NCI-H524 (cell line): Measurements from ENCODE around the gene SOWAHC.
A peak's percentile ranks its signal among the peaks of the same experiment; 100 is the strongest.
"Not testable (repeated sequence)": the region's sequence is repeated elsewhere in the genome, so short reads cannot be mapped to it uniquely, and the experiment has no call there.

Experiments
- DNase-seq, 2 experiments: peaks; one replicate each; lab custom pipeline; 2025; lab: John Stamatoyannopoulos, UW

Gene SOWAHC

GRCh38 chr2:109613922-109614714, at the start of gene SOWAHC, which contains the start of gene SEPTIN10:
TSS of gene SOWAHC (plus strand) at chr2:109614364. CDS start at chr2:109614490, 126 bp downstream.
TSS of gene SEPTIN10 (minus strand) at chr2:109613966. CDS start at chr2:109613827, 139 bp downstream.
- DNase-seq = peak; percentile 94 to 96

GRCh38 chr2:109575373-109575772, 38.8 kb upstream of the SOWAHC start:
- no peak for DNase-seq

GRCh38 chr2:109577630-109578029, 36.5 kb upstream of the SOWAHC start:
- DNase-seq = not testable (repeated sequence)

- DNase-seq = no peak
Observed at GRCh38 chr2:109582928-109583895, 31.0 kb upstream of the SOWAHC start.

GRCh38 chr2:109586687-109587086, 27.5 kb upstream of the SOWAHC start:
- no peak for DNase-seq

GRCh38 chr2:109591206-109591605, 23.0 kb upstream of the SOWAHC start:
- no peak for DNase-seq

- DNase-seq = no peak
Observed at GRCh38 chr2:109592905-109593304, 21.3 kb upstream of the SOWAHC start.

GRCh38 chr2:109594246-109594885, 19.8 kb upstream of the SOWAHC start:
- DNase-seq = no peak

GRCh38 chr2:109595644-109596043, 18.5 kb upstream of the SOWAHC start:
- no peak for DNase-seq

GRCh38 chr2:109597283-109597682, 16.9 kb upstream of the SOWAHC start:
- DNase-seq = no peak

GRCh38 chr2:109601783-109602182, 12.4 kb upstream of the SOWAHC start:
- DNase-seq = peak; percentile 26 to 70

GRCh38 chr2:109602617-109603188, 11.5 kb upstream of the SOWAHC start:
- no peak for DNase-seq

GRCh38 chr2:109604597-109604996, 9.6 kb upstream of the SOWAHC start:
- DNase-seq = no peak

- DNase-seq = no peak
Observed at GRCh38 chr2:109607766-109608165, 6.4 kb upstream of the SOWAHC start.

- no peak for DNase-seq
Observed at GRCh38 chr2:109609352-109610024, 4.7 kb upstream of the SOWAHC start.

GRCh38 chr2:109611467-109612095, 2.6 kb upstream of the SOWAHC start:
- DNase-seq = peak in 1 of 2 experiments; percentile 40

- peak in 1 of 2 experiments; percentile 42 for DNase-seq
Observed at GRCh38 chr2:109613081-109613921, 863 bp upstream of the SOWAHC start.

- DNase-seq = peak; percentile 12 to 16
Observed at GRCh38 chr2:109614715-109615636, 812 bp downstream of the SOWAHC start.
